HepG2 (cell line): ENCODE measurements around the gene IQCK. TPM values are rescaled to one million over a fixed set of nuclear protein-coding genes. Genes with fewer than 3 reads are reported as not detected.

Source experiments
- HMGA1 ChIP-seq: sonication (generic); formaldehyde crosslinking; conservative IDR thresholded peaks from 2 replicates; pipeline ENCODE4 v1.4.0; 2020; ENCODE audit warnings: missing genetic modification reagents
- MATR3 ChIP-seq: sonication (generic); formaldehyde crosslinking; IDR thresholded peaks from 2 replicates; pipeline ENCODE4 v1.4.0; 2020; ENCODE audit warnings: missing genetic modification reagents
- MAZ ChIP-seq, 2 experiments: sonication (generic) in 1 of 2; formaldehyde crosslinking in 1 of 2; IDR thresholded peaks; 2 replicates each; pipeline versions ENCODE4 v1.5.0 to v1.6.1; 2012 to 2020; ENCODE audit warnings: low read depth in 2 of 2, mild to moderate bottlenecking in 2 of 2, borderline replicate concordance in 1 of 2, improper control_type of control experiment in 1 of 2, low read length in 1 of 2, missing genetic modification reagents in 1 of 2, moderate library complexity in 1 of 2
- RAD51 ChIP-seq: fragments of 450-650 bp; IDR thresholded peaks from 2 replicates; pipeline ENCODE4 v1.6.1; 2016; ENCODE audit warnings: borderline replicate concordance
- SP5 ChIP-seq: IDR thresholded peaks from 2 replicates; pipeline ENCODE4 v1.6.1; 2016; ENCODE audit warnings: low read depth, borderline replicate concordance
- ZFP36L1 ChIP-seq: sonication (generic); formaldehyde crosslinking; IDR thresholded peaks from 2 replicates; pipeline ENCODE4 v1.8.0; 2022; ENCODE audit warnings: mild to moderate bottlenecking, missing genetic modification reagents, moderate library complexity
- ZNF256 ChIP-seq: sonication (generic); formaldehyde crosslinking; conservative IDR thresholded peaks from 2 replicates; pipeline ENCODE4 v1.4.0; 2020; ENCODE audit warnings: missing genetic modification reagents
- ZNF773 ChIP-seq: sonication (generic); formaldehyde crosslinking; IDR thresholded peaks from 2 replicates; pipeline ENCODE4 v1.4.0; 2020; ENCODE audit warnings: missing genetic modification reagents, borderline replicate concordance
- ZNF781 ChIP-seq: sonication (generic); formaldehyde crosslinking; IDR thresholded peaks from 2 replicates; pipeline ENCODE4 v1.5.1; 2020; ENCODE audit warnings: borderline replicate concordance, mild to moderate bottlenecking, missing genetic modification reagents; ENCODE audit errors: not compliant biosample characterization
- ZNF878 ChIP-seq: sonication (generic); formaldehyde crosslinking; IDR thresholded peaks from 2 replicates; pipeline ENCODE4 v1.8.1; 2023; ENCODE audit warnings: mild to moderate bottlenecking, missing genetic modification reagents, moderate library complexity
- polyA plus RNA-seq, 8 experiments: library from polyadenylated mRNA; depleted of rRNA in 3 of 8; stranded (reverse) in 7 of 8; unstranded in 1 of 8; fragments of >200 nt; fragmentation: Illumina TruSeq in 4 of 8; extraction: Trizol in 4 of 8; gene quantifications; 2 replicates each; pipeline versions ENCODE4 v1.2.1 to v1.2.3, GENCODE V29; 2011 to 2016; ENCODE audit warnings: low read depth in 4 of 8, missing spikeins in 1 of 8, mixed read lengths in 1 of 8; ENCODE audit not compliant: insufficient read depth in 1 of 8
- total RNA-seq, 5 experiments: library from RNA; depleted of rRNA; stranded (reverse); fragments of >200 nt; fragmentation: Illumina TruSeq; extraction: Trizol; gene quantifications; 2 replicates each; pipeline ENCODE4 v1.2.3, GENCODE V29; 2016; ENCODE audit warnings: low read depth in 1 of 5
- TF ChIP-seq, protein P1 (sequence below): sonication (generic); formaldehyde crosslinking; IDR thresholded peaks from 2 replicates; pipeline ENCODE4 v1.4.0; 2020; ENCODE audit warnings: missing genetic modification reagents, borderline replicate concordance
- TF ChIP-seq, protein P2 (sequence below): sonication (generic); formaldehyde crosslinking; IDR thresholded peaks from 2 replicates; pipeline ENCODE4 v1.9.0; 2022; ENCODE audit warnings: missing genetic modification reagents, mild to moderate bottlenecking, borderline replicate concordance
- TF ChIP-seq, protein P3 (sequence below): sonication (generic); formaldehyde crosslinking; IDR thresholded peaks from 2 replicates; pipeline ENCODE4 v1.5.1; 2020; ENCODE audit warnings: missing genetic modification reagents, mild to moderate bottlenecking, borderline replicate concordance
- TF ChIP-seq, protein P4 (sequence below): sonication (generic); formaldehyde crosslinking; IDR thresholded peaks from 2 replicates; pipeline ENCODE4 v1.5.0; 2020; ENCODE audit warnings: mild to moderate bottlenecking, missing genetic modification reagents

IQCK gene
- total and polyA plus RNA-seq, 2 of the 13 experiments (the other 11 are each of a cell fraction or from before 2014, with no cell fraction given): 5.1 to 7.3 TPM

DNA sequence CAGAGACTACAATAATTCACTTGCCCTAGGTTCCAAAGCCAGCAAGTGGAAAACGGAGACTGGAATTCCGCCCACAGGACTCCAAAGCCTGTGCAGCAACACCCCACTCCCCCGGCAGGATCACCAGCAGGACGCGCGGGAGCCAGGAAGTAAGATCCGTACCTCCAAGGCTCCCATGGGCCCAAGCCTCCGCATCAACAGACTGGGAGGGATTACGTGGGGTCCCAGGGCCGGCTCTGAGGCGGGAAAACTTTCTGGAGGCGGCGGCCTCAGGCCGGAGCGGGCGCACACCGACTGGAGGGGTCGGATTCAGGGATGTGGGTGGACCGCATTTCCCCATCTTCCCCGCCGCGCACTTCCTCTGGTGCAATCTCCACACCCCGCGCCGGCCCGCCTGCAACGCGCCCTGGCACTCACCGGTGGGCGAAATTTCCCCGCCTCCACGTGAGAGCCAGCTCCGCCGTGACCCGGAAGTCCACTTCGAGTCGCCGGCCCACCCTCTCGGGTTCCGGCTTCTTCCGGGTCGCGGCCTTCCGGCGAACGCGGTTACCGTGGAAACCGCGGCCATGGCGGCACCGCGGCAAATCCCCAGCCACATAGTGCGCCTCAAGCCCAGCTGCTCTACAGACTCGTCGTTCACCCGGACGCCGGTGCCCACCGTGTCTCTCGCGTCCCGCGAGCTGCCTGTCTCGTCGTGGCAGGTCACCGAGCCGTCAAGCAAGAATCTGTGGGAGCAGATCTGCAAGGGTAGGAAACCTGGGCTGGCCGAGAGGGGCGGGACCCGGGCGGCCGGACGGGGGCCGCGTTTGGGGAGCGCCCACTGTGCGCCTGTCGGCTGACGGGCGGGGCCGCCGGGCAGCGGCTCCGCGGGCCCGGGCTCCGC, at the start of gene IQCK, which contains the start of gene KNOP1 (continued):
- TF ChIP-seq, protein P1, sequence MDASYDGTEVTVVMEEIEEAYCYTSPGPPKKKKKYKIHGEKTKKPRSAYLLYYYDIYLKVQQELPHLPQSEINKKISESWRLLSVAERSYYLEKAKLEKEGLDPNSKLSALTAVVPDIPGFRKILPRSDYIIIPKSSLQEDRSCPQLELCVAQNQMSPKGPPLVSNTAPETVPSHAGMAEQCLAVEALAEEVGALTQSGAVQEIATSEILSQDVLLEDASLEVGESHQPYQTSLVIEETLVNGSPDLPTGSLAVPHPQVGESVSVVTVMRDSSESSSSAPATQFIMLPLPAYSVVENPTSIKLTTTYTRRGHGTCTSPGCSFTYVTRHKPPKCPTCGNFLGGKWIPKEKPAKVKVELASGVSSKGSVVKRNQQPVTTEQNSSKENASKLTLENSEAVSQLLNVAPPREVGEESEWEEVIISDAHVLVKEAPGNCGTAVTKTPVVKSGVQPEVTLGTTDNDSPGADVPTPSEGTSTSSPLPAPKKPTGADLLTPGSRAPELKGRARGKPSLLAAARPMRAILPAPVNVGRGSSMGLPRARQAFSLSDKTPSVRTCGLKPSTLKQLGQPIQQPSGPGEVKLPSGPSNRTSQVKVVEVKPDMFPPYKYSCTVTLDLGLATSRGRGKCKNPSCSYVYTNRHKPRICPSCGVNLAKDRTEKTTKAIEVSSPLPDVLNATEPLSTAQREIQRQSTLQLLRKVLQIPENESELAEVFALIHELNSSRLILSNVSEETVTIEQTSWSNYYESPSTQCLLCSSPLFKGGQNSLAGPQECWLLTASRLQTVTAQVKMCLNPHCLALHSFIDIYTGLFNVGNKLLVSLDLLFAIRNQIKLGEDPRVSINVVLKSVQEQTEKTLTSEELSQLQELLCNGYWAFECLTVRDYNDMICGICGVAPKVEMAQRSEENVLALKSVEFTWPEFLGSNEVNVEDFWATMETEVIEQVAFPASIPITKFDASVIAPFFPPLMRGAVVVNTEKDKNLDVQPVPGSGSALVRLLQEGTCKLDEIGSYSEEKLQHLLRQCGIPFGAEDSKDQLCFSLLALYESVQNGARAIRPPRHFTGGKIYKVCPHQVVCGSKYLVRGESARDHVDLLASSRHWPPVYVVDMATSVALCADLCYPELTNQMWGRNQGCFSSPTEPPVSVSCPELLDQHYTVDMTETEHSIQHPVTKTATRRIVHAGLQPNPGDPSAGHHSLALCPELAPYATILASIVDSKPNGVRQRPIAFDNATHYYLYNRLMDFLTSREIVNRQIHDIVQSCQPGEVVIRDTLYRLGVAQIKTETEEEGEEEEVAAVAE (CRISPR knock-in tag): peak; percentile 53; the same call in 1 of the 2 replicates
- TF ChIP-seq ZNF256 (CRISPR knock-in tag) (0 out of 2 replicates have a peak, but pooled peaks have one; percentile 22), ZFP36L1 (peak; percentile 91), ZNF773 (peak; percentile 44; the same call in 1 of the 2 replicates), MAZ (IDR thresholded peaks at IDR 0.05; ENCODE audit: borderline replicate concordance, low read depth, low read length) (no peak; the same call in 1 of the 2 replicates), MAZ (CRISPR knock-in tag; IDR thresholded peaks at IDR 0.05; ENCODE audit: low read depth) (peak; percentile 96), SP5 (CRISPR knock-in tag) (peak; percentile 73), HMGA1 (CRISPR knock-in tag) (no peak), ZNF878 (CRISPR knock-in tag) (no peak), MATR3 (CRISPR knock-in tag) (no peak; the same call in 1 of the 2 replicates), ZNF781 (CRISPR knock-in tag) (peak; percentile 87), RAD51 (no peak)
- TF ChIP-seq, protein P2, sequence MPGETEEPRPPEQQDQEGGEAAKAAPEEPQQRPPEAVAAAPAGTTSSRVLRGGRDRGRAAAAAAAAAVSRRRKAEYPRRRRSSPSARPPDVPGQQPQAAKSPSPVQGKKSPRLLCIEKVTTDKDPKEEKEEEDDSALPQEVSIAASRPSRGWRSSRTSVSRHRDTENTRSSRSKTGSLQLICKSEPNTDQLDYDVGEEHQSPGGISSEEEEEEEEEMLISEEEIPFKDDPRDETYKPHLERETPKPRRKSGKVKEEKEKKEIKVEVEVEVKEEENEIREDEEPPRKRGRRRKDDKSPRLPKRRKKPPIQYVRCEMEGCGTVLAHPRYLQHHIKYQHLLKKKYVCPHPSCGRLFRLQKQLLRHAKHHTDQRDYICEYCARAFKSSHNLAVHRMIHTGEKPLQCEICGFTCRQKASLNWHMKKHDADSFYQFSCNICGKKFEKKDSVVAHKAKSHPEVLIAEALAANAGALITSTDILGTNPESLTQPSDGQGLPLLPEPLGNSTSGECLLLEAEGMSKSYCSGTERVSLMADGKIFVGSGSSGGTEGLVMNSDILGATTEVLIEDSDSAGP: peak; percentile 97
- TF ChIP-seq, protein P3, sequence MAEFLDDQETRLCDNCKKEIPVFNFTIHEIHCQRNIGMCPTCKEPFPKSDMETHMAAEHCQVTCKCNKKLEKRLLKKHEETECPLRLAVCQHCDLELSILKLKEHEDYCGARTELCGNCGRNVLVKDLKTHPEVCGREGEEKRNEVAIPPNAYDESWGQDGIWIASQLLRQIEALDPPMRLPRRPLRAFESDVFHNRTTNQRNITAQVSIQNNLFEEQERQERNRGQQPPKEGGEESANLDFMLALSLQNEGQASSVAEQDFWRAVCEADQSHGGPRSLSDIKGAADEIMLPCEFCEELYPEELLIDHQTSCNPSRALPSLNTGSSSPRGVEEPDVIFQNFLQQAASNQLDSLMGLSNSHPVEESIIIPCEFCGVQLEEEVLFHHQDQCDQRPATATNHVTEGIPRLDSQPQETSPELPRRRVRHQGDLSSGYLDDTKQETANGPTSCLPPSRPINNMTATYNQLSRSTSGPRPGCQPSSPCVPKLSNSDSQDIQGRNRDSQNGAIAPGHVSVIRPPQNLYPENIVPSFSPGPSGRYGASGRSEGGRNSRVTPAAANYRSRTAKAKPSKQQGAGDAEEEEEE (CRISPR knock-in tag): peak; percentile 48; the same call in 1 of the 2 replicates
- TF ChIP-seq, protein P4, sequence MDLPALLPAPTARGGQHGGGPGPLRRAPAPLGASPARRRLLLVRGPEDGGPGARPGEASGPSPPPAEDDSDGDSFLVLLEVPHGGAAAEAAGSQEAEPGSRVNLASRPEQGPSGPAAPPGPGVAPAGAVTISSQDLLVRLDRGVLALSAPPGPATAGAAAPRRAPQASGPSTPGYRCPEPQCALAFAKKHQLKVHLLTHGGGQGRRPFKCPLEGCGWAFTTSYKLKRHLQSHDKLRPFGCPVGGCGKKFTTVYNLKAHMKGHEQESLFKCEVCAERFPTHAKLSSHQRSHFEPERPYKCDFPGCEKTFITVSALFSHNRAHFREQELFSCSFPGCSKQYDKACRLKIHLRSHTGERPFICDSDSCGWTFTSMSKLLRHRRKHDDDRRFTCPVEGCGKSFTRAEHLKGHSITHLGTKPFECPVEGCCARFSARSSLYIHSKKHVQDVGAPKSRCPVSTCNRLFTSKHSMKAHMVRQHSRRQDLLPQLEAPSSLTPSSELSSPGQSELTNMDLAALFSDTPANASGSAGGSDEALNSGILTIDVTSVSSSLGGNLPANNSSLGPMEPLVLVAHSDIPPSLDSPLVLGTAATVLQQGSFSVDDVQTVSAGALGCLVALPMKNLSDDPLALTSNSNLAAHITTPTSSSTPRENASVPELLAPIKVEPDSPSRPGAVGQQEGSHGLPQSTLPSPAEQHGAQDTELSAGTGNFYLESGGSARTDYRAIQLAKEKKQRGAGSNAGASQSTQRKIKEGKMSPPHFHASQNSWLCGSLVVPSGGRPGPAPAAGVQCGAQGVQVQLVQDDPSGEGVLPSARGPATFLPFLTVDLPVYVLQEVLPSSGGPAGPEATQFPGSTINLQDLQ: no peak
